G401 (cell line): ENCODE measurements around the gene USP1. TPM values are rescaled to one million over a fixed set of nuclear protein-coding genes. Genes with fewer than 3 reads are reported as not detected.
A peak's percentile ranks its signal among the peaks of the same experiment; 100 is the strongest.

Experiments
- DNase-seq: peaks from one replicate; pipeline ENCODE4 v3.0.0-alpha.2; 2015; ENCODE audit warnings: low spot score
- in situ Hi-C: cut with HindIII; loops from 2 replicates; pipeline ENCODE4 v1.10.0; 2016; ENCODE audit warnings: low sequenced_read_pairs, mixed read lengths
- total RNA-seq: library from RNA; depleted of rRNA; stranded (reverse); fragments of >200 nt; shearing (Covaris generic); gene quantifications from 2 replicates; pipeline ENCODE4 v1.2.3, GENCODE V29; 2014; rRNA removed

USP1 gene
- total RNA-seq = 39.8 and 65.4 TPM in 2 replicates

DNA sequence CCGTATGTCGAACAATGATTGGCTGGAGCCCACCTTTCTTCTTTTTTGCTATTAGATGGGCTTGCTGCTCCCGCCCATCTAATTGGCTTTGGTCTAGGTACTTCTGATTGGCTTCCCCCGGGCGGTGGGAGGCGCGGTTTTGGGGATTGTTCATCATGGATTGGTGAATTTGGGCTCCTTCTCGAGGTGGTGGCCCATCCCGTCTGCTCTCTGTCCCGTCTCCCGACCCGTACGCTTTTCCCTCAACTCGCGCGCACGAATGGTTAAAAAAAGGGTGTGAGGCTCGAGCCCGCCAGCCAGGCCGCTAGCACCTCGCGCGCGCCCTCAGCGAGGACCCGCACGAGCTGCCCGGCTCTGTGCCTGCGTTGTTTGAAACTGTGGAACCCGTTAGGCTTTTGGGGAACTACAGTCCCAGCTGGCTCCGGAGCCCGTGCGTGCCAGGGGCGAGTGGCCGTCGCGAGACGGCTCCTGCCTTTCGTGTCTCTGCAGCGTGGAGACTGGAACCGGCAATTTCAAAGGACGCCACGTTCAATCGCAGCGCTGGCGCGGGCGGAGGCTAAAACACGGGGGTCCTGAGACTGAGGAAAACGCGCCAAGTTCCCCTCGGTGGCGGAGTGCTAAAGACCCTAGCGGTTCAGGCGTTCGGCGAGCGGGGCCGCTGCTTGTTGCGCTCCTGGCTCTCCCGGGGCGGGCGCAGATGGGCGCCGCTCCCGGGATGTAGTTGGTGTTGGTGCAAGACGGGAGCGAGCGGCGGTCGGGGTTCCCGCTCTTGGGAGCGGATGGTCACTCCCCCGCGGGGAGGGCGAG, at the start of gene USP1:
USP1 (plus strand) TSS at position 584 of the 807 bp plus-strand sequence. CDS start 2,819 bp downstream, outside the sequence.
- DNase-seq = peak; percentile 100
- in situ Hi-C loops = no loop called here

- in situ Hi-C loops = no loop called here
- DNase-seq = no peak
Observed at GRCh38 chr1:62389531-62389930, 47.3 kb upstream of the USP1 start.

DNA sequence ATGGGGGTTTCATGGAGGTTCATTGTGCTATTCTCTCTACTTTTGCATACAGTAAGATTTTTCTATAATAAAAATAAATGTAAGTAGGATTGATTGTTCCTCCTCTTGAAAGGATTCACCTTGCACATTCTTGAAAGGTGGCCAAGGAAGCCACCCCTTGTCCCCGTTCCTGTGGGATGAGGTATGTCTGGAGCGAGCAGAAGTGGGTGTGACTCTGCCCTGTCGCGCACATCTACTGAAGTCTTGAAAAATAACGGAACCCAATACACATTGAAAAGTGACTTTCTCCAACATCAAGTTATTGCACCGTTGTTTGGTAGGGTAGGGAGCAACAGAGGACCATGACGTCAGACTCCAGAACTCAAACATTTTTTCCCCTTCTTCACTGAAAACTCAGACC, 46.8 kb upstream of the USP1 start:
- DNase-seq = no peak
- in situ Hi-C loops = no loop called here

DNA sequence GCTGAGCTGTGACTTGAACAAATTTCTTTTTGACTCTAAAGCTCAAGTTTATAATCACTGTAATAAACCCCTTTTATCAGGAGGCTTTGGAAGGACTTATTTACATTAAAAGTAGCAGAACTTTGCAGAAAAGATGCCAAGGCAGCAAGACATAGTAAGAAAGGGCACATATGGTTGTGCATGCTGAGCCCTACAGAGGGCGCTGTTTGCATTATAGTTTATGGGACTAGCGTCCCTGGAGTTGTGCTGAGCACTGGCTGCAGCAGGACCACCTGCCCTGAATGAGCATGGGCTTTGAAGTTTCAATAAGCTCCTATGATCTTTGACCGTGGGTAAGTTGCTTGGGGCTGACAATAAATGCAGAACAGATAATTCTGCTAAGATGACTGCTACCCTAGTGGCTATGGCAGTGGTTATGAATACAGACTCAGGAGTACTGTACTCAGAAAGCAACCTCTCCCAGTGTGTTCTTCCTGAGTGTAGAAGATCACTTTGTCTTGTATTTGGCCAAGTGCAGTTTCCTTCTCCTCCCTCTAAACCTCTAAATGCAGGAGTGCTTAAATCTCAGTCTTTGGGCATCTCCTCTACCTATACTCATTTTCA, 45.4 kb upstream of the USP1 start:
- in situ Hi-C loops = no loop called here
- DNase-seq = no peak

GRCh38 chr1:62392951-62393350, 43.9 kb upstream of the USP1 start:
- no peak for DNase-seq
- in situ Hi-C loops = no loop called here

- in situ Hi-C loops = no loop called here
- no peak for DNase-seq
Observed at GRCh38 chr1:62394646-62395045, 42.2 kb upstream of the USP1 start.

GRCh38 chr1:62395291-62395690, 41.6 kb upstream of the USP1 start:
- DNase-seq = no peak
- in situ Hi-C loops = no loop called here

DNA sequence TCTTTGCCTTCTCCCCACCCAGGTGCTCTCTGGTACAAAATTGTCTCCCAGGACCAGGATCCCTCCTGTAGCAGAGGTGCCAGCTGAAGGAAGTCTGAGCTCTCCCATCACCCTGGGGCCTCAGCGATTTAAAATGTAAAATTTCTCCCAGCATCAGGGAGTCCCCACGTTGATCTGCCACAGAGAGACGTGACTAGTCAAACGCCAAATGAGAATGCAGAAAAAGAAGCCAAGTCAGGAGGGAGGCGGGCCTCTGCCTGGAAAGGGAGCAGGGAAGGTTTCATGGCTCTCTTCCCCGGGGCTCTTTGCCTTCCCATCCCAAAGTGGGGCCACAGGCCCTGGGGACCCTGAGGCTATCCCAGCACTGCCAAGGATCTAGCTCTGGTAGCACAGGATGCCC, 40.0 kb upstream of the USP1 start:
- in situ Hi-C loops = no loop called here
- DNase-seq = no peak

DNA sequence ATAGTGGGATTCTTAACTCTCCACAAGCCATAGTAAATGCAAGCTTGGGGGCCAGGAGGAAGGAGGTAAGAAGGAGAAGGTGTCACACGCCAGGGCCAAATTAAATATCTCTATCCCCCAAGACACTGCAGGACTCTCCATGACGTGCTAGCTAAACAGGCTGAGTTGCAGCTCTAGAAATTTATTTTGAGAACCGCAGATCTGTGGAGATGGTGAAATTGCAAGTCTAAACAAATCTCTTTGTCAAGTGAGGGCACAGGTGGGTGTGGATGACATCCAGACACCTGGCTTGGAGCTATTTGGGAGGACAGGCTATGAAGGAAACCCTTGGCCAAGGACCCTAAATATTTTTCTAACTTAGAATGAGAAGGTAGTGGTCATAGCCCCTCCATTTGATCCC, 39.5 kb upstream of the USP1 start:
- in situ Hi-C loops = no loop called here
- DNase-seq = no peak

DNA sequence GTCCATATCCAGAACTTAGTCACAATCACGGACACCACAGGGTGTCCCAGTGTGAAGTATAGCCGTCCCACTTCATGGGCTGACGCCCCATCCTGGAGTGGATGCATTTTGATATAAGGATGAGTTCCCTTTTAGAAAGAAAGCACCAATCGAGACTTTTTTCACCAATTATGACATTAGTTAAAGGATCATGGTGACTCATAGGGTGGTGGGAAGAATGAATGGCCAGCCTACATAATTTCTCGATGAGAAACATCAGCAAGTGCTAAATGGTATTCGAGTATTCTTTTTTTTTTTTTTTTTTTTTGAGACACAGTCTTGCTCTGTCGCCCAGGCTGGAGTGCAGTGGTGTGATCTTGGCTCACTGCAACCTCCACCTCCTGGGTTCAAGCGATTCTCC, 38.5 kb upstream of the USP1 start:
- in situ Hi-C loops = no loop called here
- no peak for DNase-seq

- in situ Hi-C loops = no loop called here
- DNase-seq = peak; percentile 20
Observed at GRCh38 chr1:62401034-62401760, 35.7 kb upstream of the USP1 start.

GRCh38 chr1:62405247-62405646, 31.6 kb upstream of the USP1 start:
- in situ Hi-C loops = no loop called here
- no peak for DNase-seq

DNA sequence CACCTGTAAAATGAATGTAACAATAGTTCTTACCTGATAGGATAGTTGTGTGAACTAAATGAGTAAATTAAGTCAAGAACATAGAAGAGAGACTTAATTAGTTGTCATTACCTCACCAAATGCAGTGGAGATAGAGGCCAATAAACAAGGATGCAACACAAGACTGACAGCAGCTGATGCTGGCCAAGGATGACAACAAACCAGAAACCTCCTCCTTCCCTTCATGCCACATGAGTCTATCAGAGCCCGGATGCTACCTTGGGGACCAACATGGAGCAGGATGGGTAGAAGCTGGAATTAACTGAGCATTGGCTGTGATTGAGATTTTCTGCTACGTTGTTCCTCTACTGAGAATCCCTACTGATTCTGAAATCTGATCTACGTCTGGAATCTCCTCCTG, 30.3 kb upstream of the USP1 start:
- in situ Hi-C loops = no loop called here
- no peak for DNase-seq

- peak; percentile 79 for DNase-seq
- in situ Hi-C loops = no loop called here
Observed at GRCh38 chr1:62407398-62408009, 29.3 kb upstream of the USP1 start.

- in situ Hi-C loops = no loop called here
- no peak for DNase-seq
Observed at GRCh38 chr1:62415687-62416086, 21.2 kb upstream of the USP1 start.

DNA sequence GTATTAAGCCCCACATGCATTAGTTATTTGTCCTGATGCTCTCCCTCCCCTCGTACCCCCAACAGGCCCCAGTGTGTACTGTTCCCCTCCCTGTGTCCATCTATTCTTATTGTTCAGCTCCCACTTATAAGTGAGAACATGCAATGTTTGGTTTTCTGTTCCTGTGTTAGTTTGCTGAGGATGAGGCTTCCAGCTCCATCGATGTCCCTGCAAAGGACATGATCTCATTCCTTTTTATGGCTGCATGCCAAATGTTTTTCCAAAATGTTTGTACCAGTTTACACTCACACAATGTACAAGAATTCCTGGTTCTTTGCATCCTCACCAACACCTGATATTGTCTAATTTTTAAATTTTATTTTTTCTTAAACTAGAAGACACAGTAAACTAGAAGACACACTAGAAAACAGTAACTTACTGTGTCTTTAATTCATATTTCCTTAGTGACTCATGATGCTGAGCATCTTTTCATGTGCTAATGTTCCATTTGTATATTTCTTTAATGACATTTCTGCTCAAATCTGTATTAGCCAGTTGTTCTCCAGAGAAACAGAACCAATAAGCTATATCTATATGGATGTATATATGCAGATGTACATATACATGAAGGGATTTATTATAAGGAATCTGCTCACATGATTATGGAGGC, 19.4 kb upstream of the USP1 start:
- in situ Hi-C loops = no loop called here
- DNase-seq = no peak

DNA sequence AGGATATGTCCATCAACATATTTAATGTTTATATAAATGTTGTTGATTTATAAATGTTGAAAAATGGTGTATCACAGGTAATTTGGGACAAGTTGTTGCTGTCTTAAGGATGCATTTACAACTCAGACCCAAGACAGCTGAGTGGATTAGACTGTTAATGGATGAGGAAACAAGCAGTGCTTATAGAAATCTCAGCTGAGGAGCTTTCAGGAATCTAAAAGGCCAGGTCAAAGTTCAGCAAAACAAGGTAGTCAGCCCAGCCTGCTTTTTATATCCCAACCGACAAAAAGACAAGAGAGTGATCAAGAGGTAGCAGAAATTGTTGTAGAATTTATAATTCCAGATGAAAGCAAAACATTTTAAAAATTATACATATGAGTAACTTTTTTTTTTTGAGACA, 16.6 kb upstream of the USP1 start:
- in situ Hi-C loops = no loop called here
- DNase-seq = no peak

- in situ Hi-C loops = no loop called here
Observed at GRCh38 chr1:62423580-62424242, 13.1 kb upstream of the USP1 start.

DNA sequence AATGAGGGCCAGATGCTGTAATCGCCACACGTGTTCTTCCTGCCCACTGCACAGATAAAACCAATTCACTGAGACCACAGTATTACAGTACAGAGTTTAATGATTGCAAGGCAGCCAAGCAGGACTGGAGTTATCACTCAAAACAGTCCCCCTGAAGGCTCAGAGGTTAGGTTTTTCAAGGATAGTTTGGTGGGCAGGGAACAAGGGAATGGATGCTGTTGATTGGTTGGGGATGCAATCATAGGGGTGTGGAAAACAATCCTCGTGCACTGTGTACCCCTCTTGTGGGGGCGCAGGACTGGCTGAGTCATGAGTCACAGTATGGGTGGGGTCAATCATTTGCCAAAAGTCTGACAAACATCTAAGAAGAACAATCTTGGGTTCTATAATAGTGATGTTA, 12.4 kb upstream of the USP1 start:
- DNase-seq = no peak
- in situ Hi-C loops = no loop called here

More at GRCh38 chr1:62423580-62424242, 13.1 kb upstream of the USP1 start:
- DNase-seq = no peak
